WTC11 (cell line): ENCODE results near the gene MEGF9. TPM values are rescaled to one million over a fixed set of nuclear protein-coding genes. Genes with fewer than 3 reads are reported as not detected.

Experiments
- ATAC-seq: fragments of 200-7000 bp; cut with Tn5 transposase; 2 replicates; pipeline ENCODE4 v1.10.0; 2021; ENCODE audit warnings: mild to moderate bottlenecking, moderate library complexity
- CTCF ChIA-PET: fragments of 300-600 bp; sonication (Branson Sonifier 250); formaldehyde crosslinking; loops from one replicate; lab custom pipeline; 2021; ENCODE audit warnings: antibody characterized with exemption; lab: Charles Lee
- POLR2A ChIA-PET: fragments of 350-600 bp; sonication (Branson Sonifier 250); formaldehyde crosslinking; loops from one replicate; lab custom pipeline; 2021; ENCODE audit warnings: antibody characterized with exemption; lab: Charles Lee
- DNase-seq: peaks from one replicate; pipeline ENCODE4 v3.0.0; 2021; ENCODE audit warnings: low spot score
- H3K27ac Mint-ChIP-seq: 2 replicates; pipeline ENCODE4 v1.8.0; 2021; ENCODE audit warnings: mixed read lengths
- H3K27me3 Mint-ChIP-seq: 2 replicates; pipeline ENCODE4 v1.8.0; 2021; ENCODE audit warnings: low read depth, mild to moderate bottlenecking, moderate library complexity, mixed read lengths
- H3K36me3 Mint-ChIP-seq: 2 replicates; pipeline ENCODE4 v1.8.0; 2021; ENCODE audit warnings: mixed read lengths
- H3K4me1 Mint-ChIP-seq: 2 replicates; pipeline ENCODE4 v1.8.0; 2022; ENCODE audit warnings: mixed read lengths
- H3K4me3 Mint-ChIP-seq: 2 replicates; pipeline ENCODE4 v1.8.0; 2021; ENCODE audit warnings: mild to moderate bottlenecking, moderate library complexity, mixed read lengths
- H3K9me3 Mint-ChIP-seq: 2 replicates; pipeline ENCODE4 v1.8.0; 2021; ENCODE audit warnings: mixed read lengths
- ATF3 ChIP-seq: sonication (generic); formaldehyde crosslinking; conservative IDR thresholded peaks from 2 replicates; pipeline ENCODE4 v1.8.1; 2022; ENCODE audit warnings: mild to moderate bottlenecking, missing genetic modification reagents
- ATF6 ChIP-seq: sonication (generic); formaldehyde crosslinking; IDR thresholded peaks from 2 replicates; pipeline ENCODE4 v1.8.1; 2023; ENCODE audit warnings: mild to moderate bottlenecking, missing genetic modification reagents
- E2F1 ChIP-seq: sonication (generic); formaldehyde crosslinking; IDR thresholded peaks from 2 replicates; pipeline ENCODE4 v1.8.0; 2022; ENCODE audit warnings: mild to moderate bottlenecking, missing genetic modification reagents
- E2F5 ChIP-seq: sonication (generic); formaldehyde crosslinking; IDR thresholded peaks from 2 replicates; pipeline ENCODE4 v1.8.1; 2022; ENCODE audit warnings: mild to moderate bottlenecking, moderate library complexity, missing genetic modification reagents
- FOXP4 ChIP-seq: sonication (generic); formaldehyde crosslinking; IDR thresholded peaks from 2 replicates; pipeline ENCODE4 v1.8.0; 2022; ENCODE audit warnings: mild to moderate bottlenecking, missing genetic modification reagents
- IRF1 ChIP-seq: sonication (generic); formaldehyde crosslinking; IDR thresholded peaks from 2 replicates; pipeline ENCODE4 v1.8.0; 2023; ENCODE audit warnings: missing genetic modification reagents
- KAT7 ChIP-seq: sonication (generic); formaldehyde crosslinking; IDR thresholded peaks from 2 replicates; pipeline ENCODE4 v1.8.1; 2023; ENCODE audit warnings: missing genetic modification reagents, mild to moderate bottlenecking, borderline replicate concordance
- PRDM15 ChIP-seq: sonication (generic); formaldehyde crosslinking; IDR thresholded peaks from 2 replicates; pipeline ENCODE4 v1.8.0; 2022; ENCODE audit warnings: missing genetic modification reagents
- RELA ChIP-seq: sonication (generic); formaldehyde crosslinking; IDR thresholded peaks from 2 replicates; pipeline ENCODE4 v1.8.1; 2022; ENCODE audit warnings: missing genetic modification reagents, mild to moderate bottlenecking, borderline replicate concordance
- SMAD4 ChIP-seq: sonication (generic); formaldehyde crosslinking; IDR thresholded peaks from 2 replicates; pipeline ENCODE4 v1.8.0; 2022; ENCODE audit warnings: mild to moderate bottlenecking, missing genetic modification reagents
- USF1 ChIP-seq: sonication (generic); formaldehyde crosslinking; IDR thresholded peaks from 2 replicates; pipeline ENCODE4 v1.8.0; 2022; ENCODE audit warnings: mild to moderate bottlenecking, missing genetic modification reagents
- ZNF232 ChIP-seq: sonication (generic); formaldehyde crosslinking; IDR thresholded peaks from 2 replicates; pipeline ENCODE4 v1.8.0; 2022; ENCODE audit warnings: mild to moderate bottlenecking, missing genetic modification reagents
- ZNF317 ChIP-seq: sonication (generic); formaldehyde crosslinking; IDR thresholded peaks from 2 replicates; pipeline ENCODE4 v1.8.1; 2023; ENCODE audit warnings: low read depth, mild to moderate bottlenecking, moderate library complexity, missing genetic modification reagents, borderline replicate concordance
- ZNF532 ChIP-seq: fragments of 250-450 bp; sonication (Bioruptor Pico); IDR thresholded peaks from 2 replicates; pipeline ENCODE4 v1.9.0; 2021; ENCODE audit warnings: mild to moderate bottlenecking, borderline replicate concordance
- ZSCAN18 ChIP-seq: fragments of 250-450 bp; sonication (Bioruptor Pico); IDR thresholded peaks from 2 replicates; pipeline ENCODE4 v2.1.2; 2022; ENCODE audit warnings: mild to moderate bottlenecking, moderate library complexity
- total RNA-seq: library from RNA; stranded (reverse); gene quantifications from 3 replicates; pipeline ENCODE4 v1.2.3, GENCODE V29; 2021

MEGF9 gene
- total RNA-seq, 1 experiment from 2014 or later = 0.92 TPM

GRCh38 chr9:120690372-120690771, 23.9 kb downstream of the MEGF9 start:
- H3K9me3 Mint-ChIP-seq = no peaks in the 10 kb centered on the region; the same call in 1 of the 2 replicates
- ATAC-seq = no peak
- ChIA-PET CTCF (no interaction called here), POLR2A (no interaction called here)
- DNase-seq = no peak
- no peaks in the 10 kb centered on the region for H3K36me3 Mint-ChIP-seq
- H3K27me3 Mint-ChIP-seq = no peaks in the 10 kb centered on the region
- TF ChIP-seq ZNF317 (CRISPR knock-in tag) = no peak
- TF ChIP-seq ZNF232 = no peak
- TF ChIP-seq IRF1 = no peak
- TF ChIP-seq E2F1 (CRISPR knock-in tag) = no peak
- TF ChIP-seq ATF6 (CRISPR knock-in tag) = no peak
- no peak for TF ChIP-seq RELA (CRISPR knock-in tag)
- no peak overlapping the region for H3K4me3 Mint-ChIP-seq
- peaks cover 5% of the 10 kb centered on the region for H3K4me1 Mint-ChIP-seq
- H3K27ac Mint-ChIP-seq = no peak overlapping the region

GRCh38 chr9:120689860-120690259, 24.4 kb downstream of the MEGF9 start:
- Mint-ChIP-seq H3K27me3 (no peaks in the 10 kb centered on the region), H3K4me3 (no peak overlapping the region), H3K36me3 (no peaks in the 10 kb centered on the region), H3K4me1 (peaks cover 5% of the 10 kb centered on the region), H3K9me3 (no peaks in the 10 kb centered on the region; the same call in 1 of the 2 replicates), H3K27ac (no peak overlapping the region)
- ChIA-PET POLR2A (no interaction called here), CTCF (no interaction called here)
- DNase-seq (no peak), ATAC-seq (no peak)
- TF ChIP-seq PRDM15 (CRISPR knock-in tag) = no peak
- no peak for TF ChIP-seq E2F5
- no peak for TF ChIP-seq KAT7 (CRISPR knock-in tag)
- TF ChIP-seq FOXP4 (CRISPR knock-in tag) = no peak
- TF ChIP-seq ZSCAN18 = no peak
- no peak for TF ChIP-seq IRF1
- no peak for TF ChIP-seq ZNF532 (CRISPR knock-in tag)
- no peak for TF ChIP-seq SMAD4 (CRISPR knock-in tag)
- TF ChIP-seq USF1 (CRISPR knock-in tag) = no peak
- TF ChIP-seq ATF3 (CRISPR knock-in tag) = no peak
